GM12878 (cell line): ENCODE data around the gene RGCC. TPM values are rescaled to one million over a fixed set of nuclear protein-coding genes. Genes with fewer than 3 reads are reported as not detected.

Experiments
- ATAC-seq: fragments of 200-7000 bp; cut with Tn5 transposase; 3 replicates; pipeline ENCODE4 v1.9.1; 2020; ENCODE audit warnings: mild to moderate bottlenecking, moderate library complexity
- BruUV-seq: library from RNA; stranded (reverse); fragments of 400-500 nt; replicated peaks from 2 replicates; lab custom pipeline; 2021; lab: Mats Ljungman, UMichigan
- CTCF ChIA-PET: fragments of 300-600 bp; sonication (Branson Sonifier 250); formaldehyde crosslinking; extraction: SDS; loops from one replicate; lab custom pipeline; 2021; ENCODE audit warnings: inconsistent platforms; lab: Yijun Ruan, JAX
- POLR2A ChIA-PET: fragments of 350-600 bp; formaldehyde crosslinking; extraction: SDS; loops from one replicate; lab custom pipeline; 2021; ENCODE audit warnings: inconsistent platforms; lab: Charles Lee
- RAD21 ChIA-PET: fragments of 300-600 bp; sonication (Branson Sonifier 250); formaldehyde crosslinking; loops from one replicate; lab custom pipeline; 2023; ENCODE audit warnings: antibody characterized with exemption; ENCODE audit not compliant: unreplicated experiment; lab: Charles Lee
- SMC1A ChIA-PET: fragments of 300-600 bp; sonication (Branson Sonifier 250); formaldehyde crosslinking; loops from one replicate; lab custom pipeline; 2023; ENCODE audit not compliant: unreplicated experiment, uncharacterized antibody; lab: Charles Lee
- DNase-seq: peaks from one replicate; pipeline ENCODE4 v3.0.0-alpha.2; 2011; ENCODE audit warnings: low read depth, low spot score
- FAIRE-seq: peaks from 3 replicates; lab custom pipeline; 2011; peaks lifted over from hg19 to GRCh38; lab: Jason Lieb, UNC
- H2AFZ ChIP-seq: 2 replicates; pipeline ENCODE4 v1.6.0; 2011; ENCODE audit warnings: low read depth, low read length, control low read depth; ENCODE audit not compliant: control insufficient read depth
- H3K27ac ChIP-seq: 2 replicates; pipeline ENCODE4 v1.5.1; 2011; ENCODE audit warnings: control low read depth; ENCODE audit not compliant: control insufficient read depth, insufficient read depth
- H3K27me3 ChIP-seq, 2 experiments: replicated peaks in 1 of 2; 2 replicates each; pipeline versions ENCODE4 v1.6.0 to v1.6.1; 2011; ENCODE audit warnings: low read length in 1 of 2; ENCODE audit not compliant: control insufficient read depth in 2 of 2, insufficient read depth in 2 of 2
- H3K36me3 ChIP-seq, 2 experiments: 2 replicates each; pipeline ENCODE4 v1.5.1; 2011; ENCODE audit warnings: low read length in 1 of 2; ENCODE audit not compliant: control insufficient read depth in 2 of 2, insufficient read depth in 2 of 2
- H3K4me1 ChIP-seq: 2 replicates; pipeline ENCODE4 v1.6.1; 2011; ENCODE audit warnings: mild to moderate bottlenecking, low read length, moderate library complexity, mixed read lengths; ENCODE audit not compliant: control insufficient read depth, insufficient read depth
- H3K4me2 ChIP-seq: 2 replicates; pipeline ENCODE4 v1.6.0; 2011; ENCODE audit warnings: control low read depth; ENCODE audit not compliant: control insufficient read depth, insufficient read depth
- H3K4me3 ChIP-seq: fragments of 200-600 bp; sonication (generic); 2 replicates; pipeline ENCODE4 v1.5.1; 2016
- H3K79me2 ChIP-seq: 2 replicates; pipeline ENCODE4 v1.6.0; 2011; ENCODE audit warnings: low read length; ENCODE audit not compliant: control insufficient read depth, insufficient read depth
- H3K9ac ChIP-seq: 2 replicates; pipeline ENCODE4 v1.8.0; 2011; ENCODE audit warnings: low read length, control low read depth, mixed read lengths; ENCODE audit not compliant: control insufficient read depth, insufficient read depth
- H3K9me3 ChIP-seq: replicated peaks from 3 replicates; pipeline ENCODE4 v1.5.1; 2011; ENCODE audit warnings: mild to moderate bottlenecking, low read length; ENCODE audit not compliant: control insufficient read depth, insufficient read depth
- H4K20me1 ChIP-seq: 2 replicates; pipeline ENCODE4 v1.6.0; 2011; ENCODE audit not compliant: control insufficient read depth, insufficient read depth
- BMI1 ChIP-seq: fragments of 450-650 bp; IDR thresholded peaks from 2 replicates; pipeline ENCODE4 v1.6.1; 2016; ENCODE audit warnings: mild to moderate bottlenecking, moderate library complexity, borderline replicate concordance
- CBFB ChIP-seq: IDR thresholded peaks from 2 replicates; pipeline ENCODE4 v1.6.1; 2016; ENCODE audit warnings: antibody characterized with exemption, low read depth
- CBX5 ChIP-seq: sonication (generic); IDR thresholded peaks from 2 replicates; pipeline ENCODE4 v1.6.1; 2016; ENCODE audit warnings: low read depth, moderate library complexity, mild to moderate bottlenecking, inconsistent platforms
- EGR1 ChIP-seq, 2 experiments: IDR thresholded peaks; 1 replicate in 1 of 2; 2 replicates in 1 of 2; pipeline ENCODE4 v1.6.1; 2011 to 2012; ENCODE audit warnings: low read depth in 2 of 2, low read length in 2 of 2, borderline replicate concordance in 1 of 2, mild to moderate bottlenecking in 1 of 2, moderate library complexity in 1 of 2
- NFIC ChIP-seq: IDR thresholded peaks from 2 replicates; pipeline ENCODE4 v1.6.1; 2012; ENCODE audit warnings: low read depth, mild to moderate bottlenecking, inconsistent platforms, low read length, moderate library complexity
- PKNOX1 ChIP-seq: fragments of 450-650 bp; IDR thresholded peaks from 2 replicates; pipeline ENCODE4 v1.6.1; 2016; ENCODE audit warnings: mild to moderate bottlenecking
- SKIL ChIP-seq: fragments of 450-650 bp; IDR thresholded peaks from 2 replicates; pipeline ENCODE4 v1.6.1; 2017; ENCODE audit warnings: mild to moderate bottlenecking, low read depth, inconsistent platforms; ENCODE audit not compliant: poor library complexity, severe bottlenecking
- SUPT20H ChIP-seq: IDR thresholded peaks from 2 replicates; pipeline ENCODE4 v1.6.1; 2011; ENCODE audit warnings: low read depth, mild to moderate bottlenecking, low read length, moderate library complexity, borderline replicate concordance; ENCODE audit not compliant: control insufficient read depth
- TBL1XR1 ChIP-seq: IDR thresholded peaks from 2 replicates; pipeline ENCODE4 v1.6.1; 2012; ENCODE audit warnings: low read depth, low read length, improper control_type of control experiment
- WGBS: methylation state at CpG from one replicate; pipeline ENCODE4 v1.1.6; 2016; ENCODE audit warnings: low lambda C conversion rate; ENCODE audit not compliant: insufficient replicate concordance, insufficient coverage; ENCODE audit errors: missing lambda C conversion rate; 5-methylcytosine and 5-hydroxymethylcytosine counted together
- in situ Hi-C: fragments of 300-500 bp; cut with MboI; formaldehyde crosslinking; loops from 9 replicates; pipeline ENCODE4 v1.14.3; 2018; ENCODE audit warnings: mixed read lengths
- intact Hi-C: fragments of 100-400 bp; cut with micrococcal nuclease; formaldehyde crosslinking; loops from one replicate; pipeline ENCODE4 v1.14.2; 2022; ENCODE audit not compliant: unreplicated experiment
- polyA plus RNA-seq, 11 experiments: library from polyadenylated mRNA; depleted of rRNA in 4 of 11; unstranded in 6 of 11; stranded (reverse) in 5 of 11; fragments of >200 nt; fragmentation: Nextera tagmentation in 4 of 11; fragmentation: Illumina TruSeq in 1 of 11; extraction: Ambion mirVana in 4 of 11; extraction: Trizol in 1 of 11; gene quantifications; 1 replicate in 1 of 11; 2 replicates in 10 of 11; pipeline versions ENCODE4 v1.2.1 to v1.2.3, GENCODE V29; 2011 to 2016; ENCODE audit warnings: inconsistent platforms in 2 of 11, missing spikeins in 2 of 11, low read depth in 1 of 11
- total RNA-seq, 4 experiments: library from RNA; depleted of rRNA in 3 of 4; stranded (reverse); fragments of >200 nt in 3 of 4; fragmentation: Illumina TruSeq in 1 of 4; extraction: Trizol in 1 of 4; gene quantifications; 2 replicates each; pipeline versions ENCODE4 v1.2.1 to v1.2.3, GENCODE V29; 2013 to 2021
- TF ChIP-seq, protein P1 (sequence below): IDR thresholded peaks from 2 replicates; pipeline ENCODE4 v1.6.1; 2011; ENCODE audit warnings: low read depth, mild to moderate bottlenecking, low read length, moderate library complexity, borderline replicate concordance; ENCODE audit errors: extremely low read depth

RGCC gene
- total and polyA plus RNA-seq, 10 of the 15 experiments (the other 5 are each of a cell fraction or from before 2014, with no cell fraction given) = 0.41 to 19.4 (median 9.9) TPM

DNA sequence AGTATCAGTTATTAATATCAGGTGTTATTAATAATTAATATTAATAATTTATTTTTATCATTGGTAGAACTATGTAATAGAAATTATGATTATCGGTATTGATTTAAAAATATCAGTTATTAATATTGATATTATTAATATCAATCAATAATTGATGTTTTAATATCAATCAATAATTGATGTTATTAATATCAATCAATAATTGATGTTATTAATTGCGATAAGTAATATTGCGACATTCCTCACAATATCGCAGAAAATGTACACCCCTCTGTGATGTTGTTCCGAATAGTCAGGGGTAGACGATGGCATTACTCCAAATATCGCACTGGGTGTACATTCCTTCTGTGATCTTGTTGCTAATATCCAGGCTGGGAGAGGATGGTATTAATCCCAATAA lies 3.7 kb upstream of the RGCC start:
- Histone ChIP-seq H3K36me3 (no peaks in the 10 kb centered on the region), H4K20me1 (no peaks in the 10 kb centered on the region), H3K9me3 (no peaks in the 10 kb centered on the region), H3K79me2 (no peaks in the 10 kb centered on the region; the same call in 1 of the 2 replicates), H3K4me3 (no peak overlapping the region), H3K27ac (no peak overlapping the region), H3K27me3 (peaks cover 0 to 7% of the 10 kb centered on the region in 2 experiments; a peak in 2 of 4 replicates), H3K4me1 (peaks cover 6% of the 10 kb centered on the region), H2AFZ (no peak overlapping the region), H3K4me2 (no peak overlapping the region), H3K9ac (no peak overlapping the region)
- BruUV-seq = no TSS peak
- FAIRE-seq = no peak
- TF ChIP-seq, protein P1, sequence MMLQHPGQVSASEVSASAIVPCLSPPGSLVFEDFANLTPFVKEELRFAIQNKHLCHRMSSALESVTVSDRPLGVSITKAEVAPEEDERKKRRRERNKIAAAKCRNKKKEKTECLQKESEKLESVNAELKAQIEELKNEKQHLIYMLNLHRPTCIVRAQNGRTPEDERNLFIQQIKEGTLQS = no peak
- TF ChIP-seq CBX5 (no peak), TBL1XR1 (no peak), PKNOX1 (no peak), BMI1 (no peak)
- ChIA-PET SMC1A (no interaction called here), CTCF (no interaction called here), RAD21 (no interaction called here), POLR2A (no interaction called here)
- ATAC-seq = no peak
- intact Hi-C loops = no loop called here
- no peak for DNase-seq
- 98% methylated on average over 7 of the region's 7 CpGs for WGBS
- in situ Hi-C loops = no loop called here

- no peak overlapping the region for H3K27ac ChIP-seq
- no peak overlapping the region for H2AFZ ChIP-seq
- ChIA-PET CTCF (no interaction called here), SMC1A (no interaction called here), POLR2A (no interaction called here), RAD21 (no interaction called here)
- BruUV-seq = no TSS peak
- no peaks in the 10 kb centered on the region for H3K9me3 ChIP-seq
- H3K4me1 ChIP-seq = peaks cover 9% of the 10 kb centered on the region
- intact Hi-C loops = no loop called here
- in situ Hi-C loops = no loop called here
- no peak overlapping the region for H3K4me3 ChIP-seq
- TF ChIP-seq SKIL (no peak), EGR1 (IDR thresholded peaks at IDR 0.05; ENCODE audit: borderline replicate concordance in 1 of 2, low read depth in 2 of 2, low read length in 2 of 2) (no peak), CBFB (no peak), SUPT20H (no peak), NFIC (no peak)
- no peaks in the 10 kb centered on the region for H4K20me1 ChIP-seq
- no peaks in the 10 kb centered on the region; the same call in 1 of the 2 replicates for H3K79me2 ChIP-seq
- ATAC-seq (no peak), FAIRE-seq (no peak), DNase-seq (no peak)
- H3K9ac ChIP-seq = no peak overlapping the region
- no peaks in the 10 kb centered on the region for H3K36me3 ChIP-seq
- 94% methylated on average over 22 of the region's 22 CpGs for WGBS
- peaks cover 0 to 7% of the 10 kb centered on the region in 2 experiments; a peak in 2 of 4 replicates for H3K27me3 ChIP-seq
- no peak overlapping the region for H3K4me2 ChIP-seq
Measured at GRCh38 chr13:41454170-41454569, 3.2 kb upstream of the RGCC start.
